GM12873 (cell line): ENCODE results near the gene KLHL28.

Experiments used
- CTCF ChIP-seq: IDR thresholded peaks from 2 replicates; pipeline ENCODE4 v1.5.1; 2012; ENCODE audit warnings: low read depth, mild to moderate bottlenecking, moderate library complexity, low read length, control low read depth; ENCODE audit not compliant: insufficient read depth; ENCODE audit errors: missing control alignments

The KLHL28 gene

GRCh38 chr14:44928793-44929192 lies 33.0 kb downstream of the KLHL28 start:
- TF ChIP-seq CTCF: no peak

- TF ChIP-seq CTCF: no peak
These were observed 46.9 kb downstream of the KLHL28 start for GRCh38 chr14:44914849-44915248.

- no peak for TF ChIP-seq CTCF
These were observed 49.5 kb downstream of the KLHL28 start for GRCh38 chr14:44912041-44912869.

DNA sequence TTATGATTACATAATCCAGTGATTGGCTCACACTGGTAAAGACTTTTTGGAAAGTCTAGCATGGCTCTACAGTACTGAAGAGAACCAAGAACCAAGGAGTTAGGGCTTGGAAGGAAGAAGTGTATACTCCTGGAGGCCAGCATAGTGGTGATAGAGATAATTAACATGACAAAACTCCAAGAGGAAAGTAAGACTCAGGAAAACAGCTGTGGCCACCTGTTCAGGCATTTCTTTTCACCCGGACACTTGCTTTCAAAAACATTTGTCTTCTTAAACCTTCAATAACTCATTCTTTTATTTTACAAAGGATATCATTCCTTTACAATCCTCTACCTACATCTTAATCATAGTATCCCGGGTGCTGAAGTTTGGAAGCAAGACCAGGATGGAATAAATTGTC lies 50.9 kb downstream of the KLHL28 start:
- no peak for TF ChIP-seq CTCF

DNA sequence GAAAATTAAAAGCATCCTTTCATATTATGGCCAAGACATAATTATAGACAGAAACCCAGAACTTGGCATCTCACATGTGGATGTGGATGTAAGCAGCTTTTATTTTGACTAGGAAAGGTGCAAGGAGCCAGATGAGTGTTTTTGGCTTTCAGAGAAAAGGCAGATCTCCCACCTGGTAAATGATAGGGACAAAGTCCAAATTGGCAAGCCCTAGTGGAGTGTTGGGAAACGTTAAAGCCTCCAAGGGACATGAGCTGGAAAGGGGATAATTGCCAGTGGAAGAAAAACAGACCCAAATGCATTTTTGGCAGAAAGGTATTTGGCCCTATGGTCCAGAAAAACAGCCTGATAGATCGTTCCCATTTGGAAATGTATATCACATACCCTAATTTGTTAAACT lies 60.1 kb downstream of the KLHL28 start:
- TF ChIP-seq CTCF: no peak

GRCh38 chr14:44898551-44898950 lies 63.2 kb downstream of the KLHL28 start:
- no peak for TF ChIP-seq CTCF

GRCh38 chr14:44897845-44898151 lies 63.9 kb downstream of the KLHL28 start:
- TF ChIP-seq CTCF: no peak
